Ovary (tissue), 9 donors: ENCODE measurements around the gene BSCL2. TPM values are rescaled to one million over a fixed set of nuclear protein-coding genes. Genes with fewer than 3 reads are reported as not detected.

ENCODE experiments used
- DNase-seq, 5 donors: peaks; one replicate each; pipeline ENCODE4 v3.0.0-alpha.2; 2019 to 2020
- H3K27ac ChIP-seq, 2 donors: fragments of 200-600 bp; one replicate each; pipeline versions ENCODE4 v1.5.1 to v1.8.0; 2019 to 2022
- H3K27me3 ChIP-seq: fragments of 200-600 bp; one replicate; pipeline ENCODE4 v1.8.0; 2022
- H3K36me3 ChIP-seq: fragments of 200-600 bp; sonication (generic); one replicate; pipeline ENCODE4 v1.5.1; 2019
- H3K4me1 ChIP-seq: one replicate; pipeline ENCODE4 v1.8.1; 2013; ENCODE audit warnings: mild to moderate bottlenecking, moderate library complexity; ENCODE audit not compliant: insufficient read depth
- H3K4me3 ChIP-seq: fragments of 200-600 bp; sonication (generic); one replicate; pipeline ENCODE4 v1.5.1; 2017
- H3K9me3 ChIP-seq, 2 donors: fragments of 200-600 bp in 1 of 2; sonication (generic) in 1 of 2; one replicate each; pipeline versions ENCODE4 v1.5.1 to v1.8.1; 2013 to 2019; ENCODE audit warnings: mild to moderate bottlenecking in 1 of 2, moderate library complexity in 1 of 2
- CTCF ChIP-seq, 3 donors: fragments of 450-650 bp in 2 of 3; fragments of 200-600 bp in 1 of 3; IDR thresholded peaks; one replicate each; pipeline versions ENCODE4 v1.5.1 to v1.8.0; 2016 to 2022; ENCODE audit warnings: antibody characterized with exemption in 3 of 3, mild to moderate bottlenecking in 1 of 3
- EP300 ChIP-seq: sonication (generic); formaldehyde crosslinking; IDR thresholded peaks from one replicate; pipeline ENCODE4 v1.6.1; 2017; ENCODE audit warnings: antibody characterized with exemption
- POLR2A ChIP-seq: fragments of 450-650 bp; IDR thresholded peaks from one replicate; pipeline ENCODE4 v1.6.1; 2017; ENCODE audit warnings: antibody characterized with exemption, mild to moderate bottlenecking, moderate library complexity
- WGBS, 3 donors: extraction: QIAGEN DNeasy Blood & Tissue Kit in 1 of 3; methylation state at CpG; one replicate each; pipeline versions ENCODE4 v1.1.5 to v1.1.7; 2013 to 2017; 5-methylcytosine and 5-hydroxymethylcytosine counted together
- intact Hi-C, 4 donors: fragments of 100-400 bp; cut with DNase I; formaldehyde crosslinking; loops; one replicate each; pipeline versions ENCODE4 v1.11.0 to v1.15.1; 2022 to 2023
- polyA plus RNA-seq, 2 donors: library from polyadenylated mRNA; stranded (reverse); fragments of 200-250 nt in 1 of 2; fragments of 350-450 nt in 1 of 2; fragmentation: Illumina TruSeq in 1 of 2; extraction: RNeasy Lipid Tissue Mini Kit (QIAGEN cat#74804) in 1 of 2; gene quantifications; one replicate each; pipeline ENCODE4 v1.2.3, GENCODE V29; 2013 to 2014
- total RNA-seq, 7 donors: library from RNA; depleted of rRNA in 2 of 7; stranded (reverse); fragments of >200 nt in 2 of 7; fragmentation: NEBNext Ultra II Directional in 3 of 7; extraction: Animal tissue kit (Norgen Biotek cat#: 25700) in 3 of 7; gene quantifications; one replicate each; pipeline versions ENCODE4 v1.1.0 to v1.2.4, GENCODE V29; 2016 to 2023
- donor health status: DM: no; HTN: no; CAD: no; lungs with moderate emphysema.
- donor health status: DM: no; HTN: no; CAD: no.
- donor health status: Bipolar disorder and iron deficiency.
- donor health status: DM: yes; HTN: yes; CAD: no.
- donor health status: DM: no; HTN: no; CAD: no.
- donor health status: DM: yes; HTN: yes; CAD: no.

BSCL2 gene
- total and polyA plus RNA-seq, 9 donors: 31.4 to 122 (median 57.2) TPM

GRCh38 chr11:62712276-62712812, 5.1 kb upstream of the BSCL2 start:
- 55 to 69% (median 65%) methylated on average over 6 of the region's 6 CpGs for WGBS, 3 donors
- DNase-seq: peak in 1 of 5 donors; percentile 11
- TF ChIP-seq CTCF (IDR thresholded peaks at IDR 0.05): no peak
- TF ChIP-seq POLR2A: no peak
- intact Hi-C loops: no loop called here
- Histone ChIP-seq H3K4me3 (no peak overlapping the region), H3K36me3 (no peaks in the 10 kb centered on the region), H3K27me3 (no peaks in the 10 kb centered on the region), H3K4me1 (peaks cover 8% of the 10 kb centered on the region), H3K9me3 (no peaks in the 10 kb centered on the region), H3K27ac (no peak overlapping the region)

GRCh38 chr11:62710001-62710345, 2.7 kb upstream of the BSCL2 start:
- DNase-seq: no peak
- Histone ChIP-seq H3K27me3 (no peaks in the 10 kb centered on the region), H3K27ac (peak overlapping the region; percentile 76 to 81), H3K9me3 (no peaks in the 10 kb centered on the region), H3K36me3 (no peaks in the 10 kb centered on the region), H3K4me1 (peaks cover 18% of the 10 kb centered on the region), H3K4me3 (peak overlapping the region; percentile 67)
- WGBS, 3 donors: 51 to 59% (median 55%) methylated on average over 7 of the region's 7 CpGs
- intact Hi-C loops: no loop called here
- no peak for TF ChIP-seq POLR2A
- no peak for TF ChIP-seq CTCF (IDR thresholded peaks at IDR 0.05)
- TF ChIP-seq EP300: no peak

- intact Hi-C loops: no loop called here
- TF ChIP-seq POLR2A: peak; percentile 68
- TF ChIP-seq EP300: no peak
- TF ChIP-seq CTCF (IDR thresholded peaks at IDR 0.05): peak in 1 of 3 donors; percentile 34
- peak overlapping the region; percentile 67 for H3K4me3 ChIP-seq
- H3K4me1 ChIP-seq: peaks cover 18% of the 10 kb centered on the region
- peak; percentile 97 to 99 (median 98) for DNase-seq
- 1% methylated on average over 47 of the region's 47 CpGs for WGBS, 3 donors
- H3K27me3 ChIP-seq: no peaks in the 10 kb centered on the region
- no peaks in the 10 kb centered on the region for H3K9me3 ChIP-seq
- no peaks in the 10 kb centered on the region for H3K36me3 ChIP-seq
- H3K27ac ChIP-seq: peak overlapping the region; percentile 76 to 81
These were observed 2.2 kb upstream of the BSCL2 start for GRCh38 chr11:62709247-62710000.

GRCh38 chr11:62708793-62709192, 1.6 kb upstream of the BSCL2 start:
- Histone ChIP-seq H3K27me3 (no peaks in the 10 kb centered on the region), H3K4me1 (peaks cover 18% of the 10 kb centered on the region), H3K36me3 (no peaks in the 10 kb centered on the region), H3K4me3 (peak overlapping the region; percentile 67), H3K27ac (peak overlapping the region; percentile 76 to 81), H3K9me3 (no peaks in the 10 kb centered on the region)
- peak; percentile 44 to 66 (median 59) for DNase-seq
- intact Hi-C loops: no loop called here
- TF ChIP-seq POLR2A (no peak), CTCF (IDR thresholded peaks at IDR 0.05) (no peak), EP300 (no peak)
- 4 to 10% (median 4%) methylated on average over 7 of the region's 7 CpGs for WGBS, 3 donors
